Epithelial cell of esophagus (primary cell): ENCODE results near the gene ZXDC.
A peak's percentile ranks its signal among the peaks of the same experiment; 100 is the strongest.

Source experiments
- DNase-seq: peaks from one replicate; pipeline ENCODE4 v3.0.0; 2010; ENCODE audit warnings: low read depth
- H3K4me3 ChIP-seq: 2 replicates; pipeline ENCODE4 v1.5.1; 2011; ENCODE audit warnings: mild to moderate bottlenecking, low read length, control low read depth
- TF ChIP-seq, protein P1 (sequence below): IDR thresholded peaks from 2 replicates; pipeline ENCODE4 v1.5.1; 2011; ENCODE audit warnings: low read depth, mild to moderate bottlenecking, low read length, control low read depth, inconsistent platforms; ENCODE audit not compliant: insufficient read depth; ENCODE audit errors: missing control alignments

The ZXDC gene

DNA sequence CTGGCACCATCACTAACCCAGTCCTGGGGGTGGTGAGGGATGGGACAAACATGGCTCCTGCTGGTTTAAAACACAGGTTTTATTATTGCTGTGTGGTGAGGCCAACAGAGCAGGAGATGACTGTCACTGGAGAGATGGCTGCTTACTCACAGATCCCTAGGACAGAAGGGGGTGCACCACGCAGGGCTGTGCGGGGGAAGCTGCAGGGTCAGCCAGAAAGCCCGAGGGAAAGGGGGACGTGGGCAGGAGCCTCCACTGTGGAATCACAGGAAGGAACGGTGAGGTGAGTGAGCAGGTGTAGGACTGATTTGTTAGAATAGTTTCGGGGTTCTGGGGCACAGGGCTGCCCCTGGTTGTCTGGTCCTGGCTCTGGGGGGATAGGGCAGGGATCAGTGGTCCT is 73.5 kb downstream of the ZXDC start:
- TF ChIP-seq, protein P1, sequence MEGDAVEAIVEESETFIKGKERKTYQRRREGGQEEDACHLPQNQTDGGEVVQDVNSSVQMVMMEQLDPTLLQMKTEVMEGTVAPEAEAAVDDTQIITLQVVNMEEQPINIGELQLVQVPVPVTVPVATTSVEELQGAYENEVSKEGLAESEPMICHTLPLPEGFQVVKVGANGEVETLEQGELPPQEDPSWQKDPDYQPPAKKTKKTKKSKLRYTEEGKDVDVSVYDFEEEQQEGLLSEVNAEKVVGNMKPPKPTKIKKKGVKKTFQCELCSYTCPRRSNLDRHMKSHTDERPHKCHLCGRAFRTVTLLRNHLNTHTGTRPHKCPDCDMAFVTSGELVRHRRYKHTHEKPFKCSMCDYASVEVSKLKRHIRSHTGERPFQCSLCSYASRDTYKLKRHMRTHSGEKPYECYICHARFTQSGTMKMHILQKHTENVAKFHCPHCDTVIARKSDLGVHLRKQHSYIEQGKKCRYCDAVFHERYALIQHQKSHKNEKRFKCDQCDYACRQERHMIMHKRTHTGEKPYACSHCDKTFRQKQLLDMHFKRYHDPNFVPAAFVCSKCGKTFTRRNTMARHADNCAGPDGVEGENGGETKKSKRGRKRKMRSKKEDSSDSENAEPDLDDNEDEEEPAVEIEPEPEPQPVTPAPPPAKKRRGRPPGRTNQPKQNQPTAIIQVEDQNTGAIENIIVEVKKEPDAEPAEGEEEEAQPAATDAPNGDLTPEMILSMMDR: no peak
- H3K4me3 ChIP-seq: no peak overlapping the region
- no peak for DNase-seq

DNA sequence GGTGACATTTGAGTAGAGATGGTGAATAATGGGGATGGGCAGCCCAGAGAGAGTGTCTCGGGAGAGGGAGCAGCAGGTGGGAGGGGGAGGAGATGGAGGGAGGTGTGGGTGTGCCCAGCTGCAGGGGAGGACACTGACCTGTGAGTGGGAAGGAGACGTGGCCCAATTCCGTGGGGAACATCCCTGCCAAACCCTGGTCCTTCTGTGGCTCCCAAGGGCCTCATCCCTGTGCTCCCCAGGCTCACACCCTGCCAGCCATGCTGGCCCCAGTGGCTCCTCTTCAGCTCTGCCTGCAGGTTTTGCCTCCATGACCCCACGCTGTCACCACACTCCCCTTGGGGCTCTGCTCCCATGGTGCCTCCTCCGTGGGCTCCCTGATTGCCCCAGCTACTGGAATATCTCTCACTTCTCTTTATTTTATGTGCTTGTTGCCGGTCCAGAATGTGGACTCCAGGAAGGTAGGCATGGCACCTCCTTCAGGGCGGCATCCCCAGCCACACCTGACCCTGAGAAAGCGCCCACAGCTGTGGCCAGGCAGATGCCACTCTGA is 74.0 kb downstream of the ZXDC start:
- TF ChIP-seq, protein P1: no peak
- no peak overlapping the region for H3K4me3 ChIP-seq
- no peak for DNase-seq

DNA sequence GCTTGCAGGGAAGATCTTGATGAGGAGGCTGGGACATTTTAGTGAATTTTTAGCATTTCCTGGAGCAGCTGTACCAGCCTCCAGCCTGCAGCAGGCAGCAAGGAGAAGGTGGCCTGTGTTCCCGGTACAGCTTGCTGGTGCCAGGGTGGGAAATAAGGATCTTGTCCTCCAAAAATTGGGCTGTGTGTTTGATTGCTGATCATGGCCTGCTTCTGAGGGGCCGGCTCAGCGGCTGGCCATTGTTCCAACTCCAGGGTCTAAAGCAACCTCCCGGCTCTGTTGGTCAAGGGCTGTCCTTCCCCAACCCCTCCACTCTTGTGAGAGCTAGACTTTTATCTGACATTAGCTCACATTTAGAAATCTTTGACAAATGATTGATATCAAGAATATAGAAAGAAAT is 75.9 kb downstream of the ZXDC start:
- TF ChIP-seq, protein P1: no peak
- no peak overlapping the region for H3K4me3 ChIP-seq
- DNase-seq: no peak

DNA sequence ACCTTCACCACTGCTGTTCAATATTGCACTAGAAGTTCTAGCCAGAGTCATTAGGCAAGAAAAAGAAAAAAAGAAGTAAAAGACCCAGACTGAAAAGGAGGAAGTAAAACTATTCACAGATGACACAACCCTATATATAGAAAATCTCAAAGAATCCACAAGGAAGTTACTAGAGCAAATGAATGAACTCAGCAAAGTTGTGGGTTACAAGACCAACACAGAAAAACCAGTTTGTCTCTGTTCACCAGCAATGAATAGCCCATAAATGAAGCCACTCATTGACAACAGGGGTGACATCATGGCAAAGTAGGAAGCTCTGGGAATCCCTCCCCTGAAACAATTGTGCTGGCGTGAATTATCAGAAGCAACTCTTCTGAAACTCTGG is 76.3 kb downstream of the ZXDC start:
- DNase-seq: peak; percentile 74
- H3K4me3 ChIP-seq: no peak overlapping the region
- TF ChIP-seq, protein P1: no peak

DNA sequence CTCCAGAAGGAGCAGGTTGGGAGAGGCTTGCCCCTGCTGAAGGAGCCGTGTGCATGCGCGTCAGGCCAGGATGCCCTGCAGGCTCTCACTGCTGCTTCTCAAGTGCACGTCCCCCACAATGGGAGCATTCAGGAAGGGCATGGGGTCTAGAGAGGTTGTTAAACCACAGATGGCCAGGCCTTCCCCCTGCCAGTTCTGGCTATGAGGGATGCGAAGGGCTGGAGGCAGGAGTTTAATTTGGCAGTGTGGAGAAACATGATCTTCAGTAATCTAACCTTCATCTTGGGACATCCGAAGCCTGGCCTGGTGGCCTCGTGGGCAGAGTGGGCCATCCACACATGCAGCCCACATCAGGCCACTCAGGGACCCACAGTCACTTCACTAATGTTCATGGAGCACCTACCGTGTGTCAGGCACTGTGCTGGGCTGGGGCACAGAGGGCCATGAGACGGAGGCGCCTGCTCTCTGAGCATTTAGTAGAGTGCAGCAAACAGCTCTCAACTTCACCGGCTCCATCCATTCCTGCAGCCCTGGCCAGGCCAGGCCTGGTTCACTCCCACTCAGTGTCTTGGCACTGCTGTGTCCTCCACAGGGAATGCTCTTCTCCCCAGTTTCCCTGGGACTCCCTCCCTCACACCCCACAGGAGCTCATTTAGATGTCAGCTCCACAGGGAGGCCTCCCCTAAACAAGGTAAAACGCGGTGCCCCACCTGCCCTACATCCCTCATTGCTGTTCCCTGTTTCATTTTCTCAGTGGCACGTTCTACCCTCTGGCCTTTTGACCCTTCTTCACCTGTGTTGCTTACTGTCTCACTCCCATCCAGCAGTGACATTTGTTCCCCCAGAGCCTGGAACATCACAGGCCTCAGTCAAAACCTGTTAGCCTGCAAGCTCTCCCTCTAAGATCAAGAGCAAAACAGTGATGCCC is 77.0 kb downstream of the ZXDC start:
- no peak overlapping the region for H3K4me3 ChIP-seq
- no peak for DNase-seq
- TF ChIP-seq, protein P1: no peak

DNA sequence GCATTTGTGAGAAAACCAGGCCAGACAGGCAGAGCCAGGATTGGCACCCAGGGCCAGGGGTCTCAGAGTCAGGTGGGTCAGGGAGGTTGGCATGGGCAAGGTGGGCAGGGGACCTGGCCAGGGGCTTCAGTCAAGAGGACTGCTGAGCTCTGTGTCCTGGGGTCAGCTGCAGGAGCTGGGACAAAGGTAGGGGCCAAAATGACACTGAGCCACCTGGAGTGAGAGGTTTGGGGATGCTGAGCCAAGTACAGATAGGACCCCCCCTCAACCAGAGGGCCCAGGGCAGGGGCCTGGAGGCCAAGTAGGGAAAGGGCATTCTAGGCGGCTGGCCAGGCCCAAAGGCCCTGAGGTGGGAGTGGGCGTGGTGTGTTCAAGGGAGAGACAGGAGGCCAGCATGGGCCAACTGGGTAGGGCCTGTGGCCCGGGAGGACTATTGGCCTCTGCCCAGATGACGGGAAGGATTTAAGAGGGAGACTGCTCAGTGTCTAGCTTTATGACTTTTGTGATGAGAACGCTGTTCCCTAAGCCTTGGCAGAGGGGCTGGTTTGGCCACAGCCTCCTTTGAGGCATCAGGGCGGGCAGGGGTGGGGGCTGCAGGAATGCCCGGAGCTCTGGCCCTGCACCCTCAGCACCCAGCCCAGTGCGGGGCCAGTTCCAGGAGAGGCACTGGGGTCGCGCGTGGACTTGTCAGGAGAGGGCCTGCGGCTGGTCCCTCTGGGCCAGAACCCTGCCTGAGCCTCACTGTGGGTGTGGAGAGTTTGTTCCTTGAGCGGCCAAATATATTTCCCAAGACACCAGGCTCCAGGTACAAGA is 77.9 kb downstream of the ZXDC start:
- TF ChIP-seq, protein P1: no peak
- no peak for DNase-seq
- no peak overlapping the region for H3K4me3 ChIP-seq
